Stomach (tissue), 4 donors: ENCODE data around the gene CHD3.

ENCODE experiments used
- CTCF ChIP-seq, 7 experiments: fragments of 450-650 bp in 4 of 7; fragments of 200-600 bp in 3 of 7; sonication (generic) in 3 of 7; IDR thresholded peaks; one replicate each; pipeline ENCODE4 v1.5.1; 2016 to 2019; ENCODE audit warnings: antibody characterized with exemption in 7 of 7, control low read depth in 2 of 7, mild to moderate bottlenecking in 1 of 7
- POLR2A ChIP-seq, 4 donors: fragments of 450-650 bp; IDR thresholded peaks; one replicate each; pipeline ENCODE4 v1.6.1; 2016; ENCODE audit warnings: antibody characterized with exemption in 4 of 4, control low read depth in 2 of 4, mild to moderate bottlenecking in 1 of 4, moderate library complexity in 1 of 4

- TF ChIP-seq CTCF (IDR thresholded peaks at IDR 0.05) (no peak), POLR2A (IDR thresholded peaks at IDR 0.05) (no peak)
These were observed 8.5 kb downstream of the CHD3 start for GRCh38 chr17:7897090-7897489.
